ENCODE data around the gene RAB7B. TPM values are rescaled to one million over a fixed set of nuclear protein-coding genes. Genes with fewer than 3 reads are reported as not detected.

RAB7B gene
- total RNA-seq, 1 experiment from 2014 or later, result not detected

- ATAC-seq (no peak), DNase-seq (ENCODE audit: low spot score) (no peak)
- Mint-ChIP-seq H3K36me3 (no peaks in the 10 kb centered on the region), H3K4me3 (no peak overlapping the region), H3K9me3 (no peaks in the 10 kb centered on the region), H3K27ac (no peak overlapping the region), H3K27me3 (ENCODE audit: low read depth) (no peaks in the 10 kb centered on the region; the same call in 1 of the 2 replicates), H3K4me1 (peaks cover 21% of the 10 kb centered on the region)
- TF ChIP-seq IRF2 (CRISPR knock-in tag; IDR thresholded peaks at IDR 0.05; ENCODE audit: borderline replicate concordance, low read depth) (no peak), ZNF121 (CRISPR knock-in tag; IDR thresholded peaks at IDR 0.05) (no peak), ZNF423 (CRISPR knock-in tag; IDR thresholded peaks at IDR 0.05) (no peak), JUN (CRISPR knock-in tag; IDR thresholded peaks at IDR 0.05) (no peak), ERG (CRISPR knock-in tag; IDR thresholded peaks at IDR 0.05) (no peak), TEAD1 (CRISPR knock-in tag; IDR thresholded peaks at IDR 0.05) (no peak), TP53 (CRISPR knock-in tag; IDR thresholded peaks at IDR 0.05) (no peak), ZNF263 (CRISPR knock-in tag; IDR thresholded peaks at IDR 0.05; ENCODE audit: low read depth) (no peak), ZNF671 (CRISPR knock-in tag; IDR thresholded peaks at IDR 0.05) (no peak), CBFB (CRISPR knock-in tag; IDR thresholded peaks at IDR 0.05; ENCODE audit: low read depth) (no peak), RELA (CRISPR knock-in tag; IDR thresholded peaks at IDR 0.05; ENCODE audit: borderline replicate concordance) (no peak), ETV6 (CRISPR knock-in tag; IDR thresholded peaks at IDR 0.05) (no peak), MXD4 (CRISPR knock-in tag; IDR thresholded peaks at IDR 0.05; ENCODE audit: borderline replicate concordance) (no peak), HMGA2 (CRISPR knock-in tag; IDR thresholded peaks at IDR 0.05) (no peak)
- TF ChIP-seq, protein P1, sequence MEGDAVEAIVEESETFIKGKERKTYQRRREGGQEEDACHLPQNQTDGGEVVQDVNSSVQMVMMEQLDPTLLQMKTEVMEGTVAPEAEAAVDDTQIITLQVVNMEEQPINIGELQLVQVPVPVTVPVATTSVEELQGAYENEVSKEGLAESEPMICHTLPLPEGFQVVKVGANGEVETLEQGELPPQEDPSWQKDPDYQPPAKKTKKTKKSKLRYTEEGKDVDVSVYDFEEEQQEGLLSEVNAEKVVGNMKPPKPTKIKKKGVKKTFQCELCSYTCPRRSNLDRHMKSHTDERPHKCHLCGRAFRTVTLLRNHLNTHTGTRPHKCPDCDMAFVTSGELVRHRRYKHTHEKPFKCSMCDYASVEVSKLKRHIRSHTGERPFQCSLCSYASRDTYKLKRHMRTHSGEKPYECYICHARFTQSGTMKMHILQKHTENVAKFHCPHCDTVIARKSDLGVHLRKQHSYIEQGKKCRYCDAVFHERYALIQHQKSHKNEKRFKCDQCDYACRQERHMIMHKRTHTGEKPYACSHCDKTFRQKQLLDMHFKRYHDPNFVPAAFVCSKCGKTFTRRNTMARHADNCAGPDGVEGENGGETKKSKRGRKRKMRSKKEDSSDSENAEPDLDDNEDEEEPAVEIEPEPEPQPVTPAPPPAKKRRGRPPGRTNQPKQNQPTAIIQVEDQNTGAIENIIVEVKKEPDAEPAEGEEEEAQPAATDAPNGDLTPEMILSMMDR (IDR thresholded peaks at IDR 0.05), result no peak
- TF ChIP-seq, protein P2, sequence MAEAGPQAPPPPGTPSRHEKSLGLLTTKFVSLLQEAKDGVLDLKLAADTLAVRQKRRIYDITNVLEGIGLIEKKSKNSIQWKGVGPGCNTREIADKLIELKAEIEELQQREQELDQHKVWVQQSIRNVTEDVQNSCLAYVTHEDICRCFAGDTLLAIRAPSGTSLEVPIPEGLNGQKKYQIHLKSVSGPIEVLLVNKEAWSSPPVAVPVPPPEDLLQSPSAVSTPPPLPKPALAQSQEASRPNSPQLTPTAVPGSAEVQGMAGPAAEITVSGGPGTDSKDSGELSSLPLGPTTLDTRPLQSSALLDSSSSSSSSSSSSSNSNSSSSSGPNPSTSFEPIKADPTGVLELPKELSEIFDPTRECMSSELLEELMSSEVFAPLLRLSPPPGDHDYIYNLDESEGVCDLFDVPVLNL (CRISPR knock-in tag; IDR thresholded peaks at IDR 0.05; ENCODE audit: borderline replicate concordance, low read depth), result no peak
- TF ChIP-seq, protein P3, sequence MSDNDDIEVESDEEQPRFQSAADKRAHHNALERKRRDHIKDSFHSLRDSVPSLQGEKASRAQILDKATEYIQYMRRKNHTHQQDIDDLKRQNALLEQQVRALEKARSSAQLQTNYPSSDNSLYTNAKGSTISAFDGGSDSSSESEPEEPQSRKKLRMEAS (CRISPR knock-in tag; IDR thresholded peaks at IDR 0.05), result no peak
- TF ChIP-seq, protein P4, sequence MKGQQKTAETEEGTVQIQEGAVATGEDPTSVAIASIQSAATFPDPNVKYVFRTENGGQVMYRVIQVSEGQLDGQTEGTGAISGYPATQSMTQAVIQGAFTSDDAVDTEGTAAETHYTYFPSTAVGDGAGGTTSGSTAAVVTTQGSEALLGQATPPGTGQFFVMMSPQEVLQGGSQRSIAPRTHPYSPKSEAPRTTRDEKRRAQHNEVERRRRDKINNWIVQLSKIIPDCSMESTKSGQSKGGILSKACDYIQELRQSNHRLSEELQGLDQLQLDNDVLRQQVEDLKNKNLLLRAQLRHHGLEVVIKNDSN (CRISPR knock-in tag; IDR thresholded peaks at IDR 0.05), result no peak
- TF ChIP-seq, protein P5, sequence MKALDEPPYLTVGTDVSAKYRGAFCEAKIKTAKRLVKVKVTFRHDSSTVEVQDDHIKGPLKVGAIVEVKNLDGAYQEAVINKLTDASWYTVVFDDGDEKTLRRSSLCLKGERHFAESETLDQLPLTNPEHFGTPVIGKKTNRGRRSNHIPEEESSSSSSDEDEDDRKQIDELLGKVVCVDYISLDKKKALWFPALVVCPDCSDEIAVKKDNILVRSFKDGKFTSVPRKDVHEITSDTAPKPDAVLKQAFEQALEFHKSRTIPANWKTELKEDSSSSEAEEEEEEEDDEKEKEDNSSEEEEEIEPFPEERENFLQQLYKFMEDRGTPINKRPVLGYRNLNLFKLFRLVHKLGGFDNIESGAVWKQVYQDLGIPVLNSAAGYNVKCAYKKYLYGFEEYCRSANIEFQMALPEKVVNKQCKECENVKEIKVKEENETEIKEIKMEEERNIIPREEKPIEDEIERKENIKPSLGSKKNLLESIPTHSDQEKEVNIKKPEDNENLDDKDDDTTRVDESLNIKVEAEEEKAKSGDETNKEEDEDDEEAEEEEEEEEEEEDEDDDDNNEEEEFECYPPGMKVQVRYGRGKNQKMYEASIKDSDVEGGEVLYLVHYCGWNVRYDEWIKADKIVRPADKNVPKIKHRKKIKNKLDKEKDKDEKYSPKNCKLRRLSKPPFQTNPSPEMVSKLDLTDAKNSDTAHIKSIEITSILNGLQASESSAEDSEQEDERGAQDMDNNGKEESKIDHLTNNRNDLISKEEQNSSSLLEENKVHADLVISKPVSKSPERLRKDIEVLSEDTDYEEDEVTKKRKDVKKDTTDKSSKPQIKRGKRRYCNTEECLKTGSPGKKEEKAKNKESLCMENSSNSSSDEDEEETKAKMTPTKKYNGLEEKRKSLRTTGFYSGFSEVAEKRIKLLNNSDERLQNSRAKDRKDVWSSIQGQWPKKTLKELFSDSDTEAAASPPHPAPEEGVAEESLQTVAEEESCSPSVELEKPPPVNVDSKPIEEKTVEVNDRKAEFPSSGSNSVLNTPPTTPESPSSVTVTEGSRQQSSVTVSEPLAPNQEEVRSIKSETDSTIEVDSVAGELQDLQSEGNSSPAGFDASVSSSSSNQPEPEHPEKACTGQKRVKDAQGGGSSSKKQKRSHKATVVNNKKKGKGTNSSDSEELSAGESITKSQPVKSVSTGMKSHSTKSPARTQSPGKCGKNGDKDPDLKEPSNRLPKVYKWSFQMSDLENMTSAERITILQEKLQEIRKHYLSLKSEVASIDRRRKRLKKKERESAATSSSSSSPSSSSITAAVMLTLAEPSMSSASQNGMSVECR (CRISPR knock-in tag; IDR thresholded peaks at IDR 0.05; ENCODE audit: borderline replicate concordance), result no peak
- CTCF ChIA-PET, result interaction anchor here (1.1 to 9.7 kb wide), 5 partner anchors 9 to 54 kb away, joined by 3 to 77 read pairs (median 3); no protein-coding TSS in a partner anchor
- POLR2A ChIA-PET, result no interaction called here
These were observed 72.4 kb downstream of the RAB7B start for GRCh38 chr1:205930799-205931281.

Data from WTC11 (cell line).